Astrocyte of the hippocampus (primary cell): ENCODE results near the gene BMF.

Experiments used
- DNase-seq: peaks from one replicate; pipeline ENCODE4 v3.0.0; 2011; ENCODE audit warnings: low read depth, low spot score

The BMF gene

DNA sequence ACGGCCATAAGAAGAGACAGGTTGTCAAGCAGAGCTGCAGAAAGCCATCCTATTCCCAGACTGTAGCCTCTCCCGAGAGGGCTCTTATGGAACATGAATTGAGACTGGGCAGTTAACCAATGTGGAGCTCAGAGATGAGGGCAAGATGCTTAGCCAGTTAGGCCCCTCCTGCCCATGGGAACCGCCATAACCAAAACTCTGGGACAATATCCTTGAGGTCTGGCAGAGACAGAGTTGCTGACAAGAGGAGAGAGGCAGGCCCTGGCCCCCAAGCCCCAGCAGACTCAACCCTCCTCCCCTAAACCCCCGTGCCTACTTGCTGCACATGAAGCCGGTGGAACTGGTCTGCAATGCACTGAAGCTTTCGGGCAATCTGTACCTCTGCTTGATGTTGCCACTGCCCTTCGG is 4.8 kb downstream of the BMF start:
- DNase-seq, result peak; percentile 53

DNA sequence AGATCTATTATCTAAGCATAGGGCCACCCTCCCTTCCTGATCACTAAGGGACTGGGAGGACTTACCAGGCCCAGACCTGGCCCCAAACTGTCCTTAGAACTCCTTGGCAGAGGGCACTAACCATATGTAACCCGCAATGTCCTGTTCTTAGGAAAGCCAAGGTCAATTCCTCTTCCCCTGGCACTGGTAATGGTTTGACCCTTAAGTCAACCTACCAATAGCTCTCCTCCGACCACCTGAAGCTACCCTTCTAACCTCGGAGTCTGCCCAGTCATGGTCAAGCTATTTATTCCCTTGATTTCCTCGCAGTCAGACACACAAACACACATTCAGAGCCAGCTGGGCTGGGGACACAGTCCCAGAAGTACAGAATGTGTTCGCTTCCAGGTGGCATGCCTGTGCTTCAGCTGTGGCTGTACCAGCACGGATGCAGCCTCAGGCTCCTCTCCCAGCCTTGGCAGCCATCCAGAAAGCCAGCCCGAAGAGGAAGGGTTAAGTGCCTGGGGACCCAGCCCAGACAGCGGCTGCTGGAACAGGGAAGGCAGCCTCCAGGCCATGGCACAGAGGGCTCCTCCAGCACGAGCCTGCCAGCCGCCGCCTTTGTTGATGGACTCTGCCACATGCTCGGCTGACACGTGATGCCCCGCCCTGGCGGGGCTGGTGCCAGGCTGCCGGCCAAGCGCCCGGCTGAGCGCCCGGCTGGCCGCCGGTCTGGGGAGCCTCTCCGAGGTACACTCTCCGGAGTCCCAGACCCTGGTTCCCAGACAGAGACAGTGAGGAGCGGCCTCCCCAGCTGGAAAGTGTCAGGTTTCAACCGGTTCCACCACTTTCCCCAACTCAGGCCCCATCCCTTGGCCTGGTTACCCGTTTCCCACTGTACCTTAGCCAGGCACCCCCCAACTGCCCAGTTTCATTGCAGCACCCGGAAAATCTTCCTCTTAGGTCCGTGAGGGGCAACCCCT is 5.5 kb downstream of the BMF start:
- DNase-seq, result peak; percentile 86

DNA sequence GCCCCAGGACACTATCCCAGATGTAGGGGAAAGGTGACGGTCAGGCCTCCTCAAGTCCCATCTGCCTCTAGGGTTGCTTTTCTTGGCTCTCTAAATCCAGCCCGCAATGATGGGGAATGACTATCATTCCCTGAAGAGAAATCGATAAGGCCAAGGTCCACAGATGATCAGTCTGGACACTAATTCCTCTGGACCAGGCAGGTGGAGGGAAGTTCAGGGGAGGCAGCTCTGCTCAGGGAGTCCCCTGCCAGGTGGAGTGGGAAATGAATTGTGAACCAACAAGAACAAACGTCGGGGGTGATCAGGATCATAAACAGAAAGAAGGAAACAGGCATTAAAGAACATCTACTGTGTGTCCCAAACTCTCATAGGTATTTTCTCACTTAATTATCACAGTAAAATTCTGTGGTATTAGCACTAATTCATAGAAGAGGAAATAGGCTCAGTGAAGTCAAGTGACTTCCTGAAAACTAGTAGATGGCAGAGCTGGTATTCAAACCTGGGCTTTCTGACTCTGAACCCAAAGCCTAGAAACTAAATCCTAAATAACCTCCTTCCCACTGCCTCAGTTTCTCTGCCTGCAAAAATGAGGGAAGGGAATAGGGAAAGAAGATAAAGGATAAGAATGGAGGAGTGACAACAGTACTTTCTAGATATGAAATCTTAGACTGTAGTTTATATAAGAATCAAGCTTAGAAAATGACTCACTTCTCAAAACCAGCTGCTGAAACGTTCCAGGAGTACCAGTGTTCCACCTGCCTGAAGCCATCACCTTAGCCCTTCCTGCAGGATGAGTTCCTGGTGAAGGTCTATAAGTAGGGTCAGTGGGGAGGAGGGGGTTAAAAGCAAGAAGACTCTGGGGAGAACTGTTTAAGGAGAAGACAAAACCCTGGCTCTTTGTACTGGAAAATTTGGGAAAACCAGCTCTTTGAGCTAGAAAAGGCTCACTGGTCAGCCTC is 7.5 kb downstream of the BMF start:
- no peak for DNase-seq

DNA sequence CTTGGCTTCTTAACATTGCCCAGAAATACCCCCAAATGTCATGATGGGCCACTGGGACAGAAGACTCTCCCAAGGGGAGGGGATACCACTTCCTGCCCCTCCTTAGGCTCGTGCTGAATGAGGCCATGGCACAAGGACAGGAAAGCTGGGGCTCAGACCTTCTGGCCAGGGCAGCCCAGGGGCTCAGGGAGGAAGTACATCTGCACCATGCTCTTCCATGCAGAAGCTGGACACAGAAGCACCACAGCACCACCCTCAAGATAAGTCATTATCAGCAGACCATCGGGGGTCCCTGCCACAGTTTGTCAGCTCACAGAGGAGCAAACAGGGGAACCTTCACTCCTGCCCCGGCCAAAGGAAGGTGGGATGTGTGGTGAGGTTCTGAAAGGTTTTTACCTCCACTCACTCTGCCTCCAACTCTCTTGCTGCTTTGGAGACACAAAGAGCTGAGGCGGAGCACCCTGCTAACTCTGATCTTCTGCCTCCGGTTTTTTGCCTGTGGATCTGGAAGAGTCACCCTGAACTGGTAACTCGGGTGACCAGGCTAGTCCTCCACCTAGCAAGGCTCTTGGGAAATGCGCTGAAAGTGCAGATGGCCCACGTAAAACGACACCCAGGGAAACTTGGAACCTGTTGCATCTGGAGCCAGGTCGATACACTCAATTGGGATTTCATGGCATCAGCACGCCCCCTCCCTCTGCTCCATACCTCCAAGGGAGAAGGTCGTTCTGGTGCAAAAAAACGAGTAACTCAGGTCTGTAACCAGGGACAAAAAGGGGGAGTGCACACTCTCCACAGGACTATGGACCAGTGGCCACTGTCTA is 8.3 kb downstream of the BMF start:
- DNase-seq, result no peak

DNA sequence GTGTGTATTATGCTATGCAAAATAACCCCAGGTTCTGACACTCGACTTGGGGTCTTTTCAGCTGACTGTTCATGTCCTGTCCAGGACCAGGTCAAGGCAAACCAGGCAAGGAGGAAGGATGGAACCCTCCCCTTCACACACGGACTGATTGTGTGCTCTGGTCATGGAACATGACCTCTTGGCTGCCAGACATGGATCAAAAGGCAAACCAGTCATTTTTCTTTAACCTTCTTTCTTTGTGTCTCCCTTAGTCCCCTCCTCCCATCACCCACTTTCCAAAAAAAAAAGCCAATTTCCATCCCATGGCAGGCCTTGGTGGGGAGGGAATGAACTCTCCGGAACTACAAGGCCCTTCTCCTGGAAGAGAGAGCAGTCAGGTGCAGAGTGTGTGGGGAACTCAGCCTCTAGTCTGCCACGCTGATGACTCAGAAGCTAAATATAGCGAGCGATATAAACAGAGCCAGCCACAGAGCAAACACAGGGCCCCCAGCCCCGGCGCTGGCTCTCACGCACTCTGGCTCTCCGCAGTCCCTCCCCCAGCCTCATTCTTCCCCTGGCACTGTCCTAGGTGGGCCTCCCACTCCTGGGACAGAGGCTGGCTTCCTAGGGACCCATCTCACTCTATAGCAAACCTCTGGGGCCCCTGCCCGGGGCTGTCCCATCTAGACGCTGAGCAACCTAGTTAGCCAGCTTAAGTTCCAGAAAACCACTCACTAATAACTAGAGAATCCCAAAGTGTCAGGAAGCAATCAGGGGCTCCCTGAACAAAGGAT is 10.0 kb downstream of the BMF start:
- peak; percentile 97 for DNase-seq

DNA sequence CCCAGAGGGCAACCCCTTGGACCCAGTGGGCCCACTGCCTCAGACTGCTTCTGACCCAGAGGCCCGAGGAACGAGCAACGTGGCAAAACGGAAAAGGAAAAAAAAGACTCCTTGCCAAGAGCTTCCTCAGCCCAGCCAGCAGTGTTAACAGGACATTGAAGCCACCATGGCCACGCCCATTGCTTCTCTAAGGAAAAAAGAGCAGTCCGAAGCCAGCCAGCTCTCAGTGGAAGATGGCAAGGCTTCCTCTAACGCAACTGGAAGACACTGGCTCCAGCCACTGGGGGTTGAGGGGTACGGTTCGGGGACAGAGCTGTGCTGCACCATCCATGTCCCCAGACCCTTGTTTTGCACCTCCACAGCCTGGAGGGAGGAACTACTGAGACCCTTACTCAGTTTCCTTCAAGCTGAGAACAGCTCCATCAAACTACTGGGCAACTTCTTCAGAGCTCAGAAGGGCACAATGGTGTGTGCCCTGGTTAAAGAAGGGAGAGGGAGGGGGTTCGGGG is 10.7 kb downstream of the BMF start:
- DNase-seq, result no peak

DNA sequence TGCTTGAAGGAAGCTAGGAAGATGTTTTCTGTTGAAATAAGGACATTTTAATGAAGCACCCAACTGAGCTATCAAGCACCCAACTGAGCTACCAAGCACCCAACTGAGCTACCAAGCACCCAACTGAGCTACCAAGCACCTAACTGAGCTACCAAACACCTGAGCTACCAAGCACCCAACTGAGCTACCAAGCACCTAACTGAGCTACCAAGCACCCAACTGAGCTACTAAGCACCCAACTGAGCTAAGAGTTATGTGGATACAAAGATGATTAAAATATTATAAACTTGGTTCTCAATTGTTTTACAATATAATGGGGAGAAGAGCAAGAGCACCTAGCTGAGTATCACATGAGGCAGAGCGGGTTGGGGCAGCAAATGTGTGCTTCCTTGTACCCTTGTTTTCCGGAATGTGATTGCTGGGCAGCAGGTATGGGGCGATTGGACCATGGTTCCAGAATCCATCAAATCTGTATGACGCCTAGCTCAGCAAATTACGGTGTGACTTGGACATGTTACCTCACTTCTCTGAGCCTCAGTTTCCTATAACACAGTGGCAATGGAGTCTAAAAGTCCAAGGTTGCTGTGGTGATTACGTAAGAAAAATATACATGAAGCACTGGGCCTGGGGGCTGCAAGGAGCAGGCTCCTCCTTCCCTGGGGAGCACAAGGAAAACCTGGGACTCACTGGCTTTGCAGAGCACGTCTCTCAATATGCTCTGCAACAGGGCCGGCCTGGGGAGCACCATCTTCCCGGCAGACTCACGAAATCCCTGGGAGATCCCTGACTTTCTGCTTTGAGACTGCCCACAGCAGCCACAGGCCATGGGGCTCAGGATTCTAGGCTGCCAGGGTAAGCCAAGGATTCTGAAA is 11.3 kb downstream of the BMF start:
- DNase-seq, result no peak

DNA sequence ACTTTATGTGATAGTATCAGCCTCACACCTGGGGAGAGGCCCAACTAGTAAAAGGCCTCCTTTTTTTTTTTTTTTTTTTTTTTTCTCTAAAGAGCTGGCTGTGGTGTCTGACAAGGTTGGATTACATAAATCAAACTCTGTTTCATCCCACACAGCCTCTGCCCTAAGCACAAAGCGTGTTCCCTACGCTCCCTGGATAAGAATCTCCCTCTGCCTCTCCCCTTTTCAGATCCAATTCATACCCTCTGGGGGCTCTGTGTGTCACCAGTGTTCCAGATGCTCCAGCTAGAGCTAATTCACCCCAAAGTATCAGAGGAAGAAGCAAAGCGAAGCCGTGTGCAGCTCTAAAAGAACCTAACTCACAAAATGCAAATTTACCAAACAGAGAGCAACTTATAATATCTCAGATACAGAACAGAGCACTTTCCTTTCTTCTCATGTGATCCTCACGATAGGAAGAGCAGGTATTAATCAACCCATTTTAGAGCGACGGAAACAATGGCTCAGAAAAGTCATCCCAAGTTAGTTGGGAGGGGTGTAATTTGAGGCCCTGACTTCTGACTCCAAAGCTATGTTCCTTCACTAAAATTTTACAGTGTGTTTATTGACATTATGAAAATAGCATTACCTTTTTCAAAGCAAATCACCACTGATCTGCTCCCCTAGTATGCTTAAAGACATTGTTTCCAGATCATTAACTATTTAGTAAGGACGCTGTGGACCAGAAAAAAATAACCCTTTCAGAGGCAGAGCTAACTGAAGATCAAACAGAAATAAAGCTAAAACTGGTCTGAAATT is 12.4 kb downstream of the BMF start:
- no peak for DNase-seq

DNA sequence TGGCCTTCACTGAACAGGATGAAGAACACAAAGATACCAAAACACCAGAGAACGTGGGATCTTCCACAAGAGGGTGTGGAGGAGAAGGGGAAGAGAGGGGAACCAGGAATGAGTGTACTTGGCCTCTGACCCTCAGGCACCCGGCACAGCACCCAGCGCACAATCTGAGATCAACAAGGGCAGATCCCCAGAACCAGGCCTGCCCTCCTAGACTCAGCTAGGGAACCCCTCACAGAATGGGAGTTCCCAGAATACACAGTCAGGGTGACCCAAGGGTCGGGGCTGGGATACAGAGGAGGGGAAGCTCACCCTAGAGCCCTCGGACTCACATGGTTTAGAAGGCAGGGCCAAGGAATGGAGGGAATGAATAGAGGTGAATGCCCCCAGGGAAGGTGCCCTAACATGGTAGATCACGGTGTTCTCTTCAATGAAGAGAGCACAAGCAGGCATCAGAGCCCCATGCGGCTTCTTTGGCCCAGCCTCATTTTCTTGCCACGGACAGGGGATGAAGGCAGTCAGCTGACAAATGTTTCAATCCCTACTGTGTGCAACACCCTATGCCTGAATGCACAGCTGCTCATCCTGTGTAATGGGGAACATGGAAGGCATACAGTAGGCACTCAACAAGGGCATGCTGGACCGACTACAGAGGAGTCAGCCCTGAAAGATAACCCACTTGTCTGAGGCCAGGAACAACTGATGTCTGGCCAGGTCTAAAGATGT is 13.1 kb downstream of the BMF start:
- DNase-seq, result no peak

DNA sequence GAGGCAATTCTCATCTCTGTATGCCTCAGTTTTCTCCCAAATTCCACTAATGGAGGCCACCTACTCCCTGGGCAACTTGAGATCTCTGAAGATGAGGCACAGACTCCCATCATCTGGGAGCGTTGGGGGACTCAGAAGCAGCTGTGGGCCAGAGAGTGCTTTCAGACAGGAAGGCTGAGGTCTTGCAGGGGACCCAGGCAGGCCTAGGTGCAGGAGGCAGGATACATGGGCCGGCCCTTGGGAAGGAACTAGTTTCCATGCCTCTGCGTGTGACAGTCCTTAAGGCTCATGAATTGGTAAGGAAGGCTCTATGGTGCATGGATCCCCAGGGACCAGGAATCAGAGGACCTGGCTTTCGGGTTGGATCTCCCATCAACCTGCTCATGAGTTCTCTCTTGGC is 14.5 kb downstream of the BMF start:
- DNase-seq, result no peak

DNA sequence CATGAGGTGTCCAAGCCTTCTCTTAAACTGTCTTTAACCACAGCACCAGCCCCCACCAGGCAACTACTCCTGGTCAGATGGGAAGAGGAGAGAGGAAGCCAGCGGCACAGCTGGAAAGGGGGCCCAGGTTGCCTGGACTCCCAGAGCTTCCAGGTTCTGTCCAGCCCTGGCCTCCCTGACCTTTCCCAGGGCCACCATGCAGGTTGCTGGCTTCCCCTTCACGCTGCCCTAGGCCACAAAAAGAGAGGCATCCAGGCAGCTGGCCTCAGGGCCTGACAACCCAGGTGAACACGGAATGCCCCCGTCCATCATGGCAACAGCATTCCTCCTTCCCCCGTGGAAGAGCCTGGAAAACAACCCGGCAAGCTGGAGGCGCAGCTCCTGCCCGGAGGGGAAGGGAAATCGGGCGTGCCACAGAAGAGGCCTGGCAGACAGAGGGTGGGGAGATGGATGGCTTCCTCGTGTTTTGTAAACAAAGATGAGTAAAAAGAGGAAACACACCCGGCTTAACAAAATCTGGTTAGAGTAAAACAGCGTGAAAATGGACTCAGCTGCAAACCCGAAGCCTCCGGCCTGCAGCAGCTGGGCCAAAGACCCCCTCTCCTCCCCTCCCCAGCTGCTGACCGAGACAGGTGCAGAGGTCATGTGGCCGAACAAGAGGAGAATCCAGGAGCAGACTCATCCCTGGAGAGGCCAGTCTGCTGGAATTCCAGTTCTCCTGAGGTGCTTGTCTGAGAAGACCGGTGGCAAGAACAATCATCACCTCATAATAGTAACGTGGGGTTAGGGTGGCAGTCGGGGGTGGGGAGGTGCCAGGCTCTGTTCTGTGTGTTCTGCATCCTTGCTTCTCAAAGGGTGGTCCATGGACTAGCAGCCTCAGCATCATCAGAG is 15.5 kb downstream of the BMF start:
- DNase-seq, result no peak

DNA sequence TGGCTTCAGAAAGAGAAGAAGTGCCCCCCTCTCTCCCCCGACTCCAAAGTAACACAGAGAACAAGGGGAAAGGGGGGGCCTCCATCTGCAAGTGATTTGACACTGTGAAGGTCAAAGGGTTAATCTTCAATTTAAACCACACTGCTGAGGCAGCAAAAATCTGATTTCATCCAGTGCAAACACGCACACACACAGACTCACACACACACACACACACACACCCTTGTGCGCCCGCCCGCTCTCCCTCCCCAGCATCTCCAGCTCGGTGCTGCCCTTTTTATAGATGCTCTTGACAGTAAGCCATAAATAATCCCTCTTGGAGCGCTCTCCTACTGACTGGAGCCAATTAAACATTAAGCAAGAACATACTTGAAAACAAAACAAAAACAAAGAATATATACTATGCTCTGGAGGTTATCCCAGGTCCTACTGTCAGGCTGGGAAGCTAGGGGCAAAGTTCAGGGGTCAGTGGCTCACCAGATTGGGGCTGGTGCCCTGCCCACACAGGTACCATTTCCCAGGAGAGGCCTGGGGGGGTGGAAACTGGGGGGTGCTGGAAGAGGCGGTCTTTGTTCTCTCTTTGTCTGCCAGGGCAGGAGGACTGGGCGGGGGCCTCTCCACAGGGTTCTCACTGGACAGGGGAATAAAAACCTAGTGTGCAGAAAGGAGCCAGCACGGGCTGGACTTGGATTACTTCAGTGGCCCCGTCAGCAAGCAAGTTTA is 16.3 kb downstream of the BMF start:
- peak; percentile 72 for DNase-seq

DNA sequence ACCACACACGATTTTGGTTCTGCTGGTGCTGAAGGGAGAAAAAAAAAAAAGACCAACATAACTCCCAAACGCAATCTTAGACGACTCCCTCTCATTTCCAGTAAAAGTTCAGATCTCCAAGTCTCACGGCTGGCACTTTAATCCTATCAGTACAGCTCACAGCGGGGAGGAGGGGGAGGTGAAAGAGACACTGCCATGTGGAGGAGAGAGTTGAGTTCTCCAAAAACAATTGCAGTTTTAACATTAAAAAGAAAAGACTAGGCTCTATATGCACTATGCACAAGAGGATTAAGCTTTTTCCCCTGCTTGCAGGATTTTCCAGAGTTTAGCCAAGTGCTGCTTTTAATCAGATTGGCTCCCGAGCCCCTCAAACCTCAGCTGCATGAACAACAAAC is 16.8 kb downstream of the BMF start:
- no peak for DNase-seq

DNA sequence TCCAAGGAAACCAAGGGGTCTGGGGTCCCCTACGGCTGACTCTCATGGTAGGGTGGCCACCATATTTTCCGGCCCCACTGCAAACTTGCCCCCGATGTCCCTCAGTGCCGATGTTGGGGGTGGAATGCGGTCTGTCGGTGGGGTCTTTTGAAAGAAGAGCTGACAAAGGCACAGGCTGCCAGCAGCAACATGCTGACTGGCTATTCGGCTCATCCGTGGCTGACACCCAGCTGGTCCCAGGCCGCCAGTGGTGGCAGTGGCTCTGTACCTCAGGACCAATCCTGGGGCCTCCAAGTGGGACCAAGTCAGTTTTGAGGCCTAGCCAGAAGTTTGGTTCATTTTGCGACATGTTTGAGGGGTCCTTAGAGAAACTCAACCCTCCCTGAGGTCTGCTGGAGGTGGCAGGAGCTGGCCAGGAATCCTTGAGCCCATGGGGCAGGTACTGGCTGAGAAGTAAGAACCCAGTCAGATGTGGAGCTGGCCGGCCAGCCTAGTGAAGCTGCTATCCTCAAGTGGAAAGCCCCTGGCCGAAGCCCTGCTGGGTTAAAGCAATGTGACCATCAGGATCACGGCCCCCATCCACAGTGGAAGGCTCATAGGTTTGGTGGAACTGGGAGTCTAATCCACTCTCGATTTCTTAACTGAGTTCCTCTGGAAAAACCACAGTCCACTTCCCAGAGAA is 17.8 kb downstream of the BMF start:
- no peak for DNase-seq

DNA sequence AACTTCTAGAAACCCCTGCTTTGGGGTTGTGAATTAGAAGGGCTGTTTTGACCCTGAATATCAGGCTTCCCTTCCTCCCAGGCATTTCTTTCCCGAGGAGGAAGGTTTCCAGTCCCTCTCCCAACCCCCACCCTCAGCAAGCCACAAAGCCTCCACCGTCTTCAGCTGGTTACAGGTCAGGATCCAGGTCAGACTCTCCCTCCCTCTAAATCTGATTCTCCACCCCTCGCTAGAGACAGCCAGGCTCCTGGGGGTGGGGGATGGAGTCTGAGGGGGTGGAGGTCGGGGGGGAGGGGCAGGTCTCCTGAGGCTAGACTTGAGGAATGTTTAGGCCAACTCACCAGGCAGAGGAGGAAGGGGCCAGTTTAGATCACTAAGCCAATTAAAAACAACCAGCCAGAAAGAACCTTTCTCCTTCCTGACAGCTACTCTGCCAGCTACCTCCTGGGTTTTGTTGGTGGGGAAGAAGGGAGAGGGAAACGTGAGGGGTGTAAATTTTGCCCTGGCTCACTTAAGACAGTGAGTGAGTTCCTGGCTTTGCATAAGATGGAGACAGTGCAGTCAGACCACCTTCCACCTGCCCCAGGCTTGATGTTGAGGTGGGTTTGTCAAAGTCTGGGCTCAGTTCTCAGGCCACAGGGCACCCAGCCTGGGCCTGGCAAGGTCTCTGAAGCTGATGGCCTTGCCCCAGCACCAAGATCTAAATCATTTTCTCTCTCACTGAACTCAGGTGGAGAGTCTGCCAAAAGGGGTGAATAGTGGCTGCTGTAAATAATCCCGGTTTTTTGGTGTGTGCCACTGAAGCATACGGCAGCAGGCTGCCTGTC is 19.5 kb downstream of the BMF start:
- DNase-seq, result peak; percentile 46
